Stimulated activated CD8-positive, alpha-beta memory T cell treated with anti-CD3 and anti-CD28 coated beads, Interleukin-12 subunit alpha, Interleukin-12 subunit beta, amount 100 ng/mL, for 24 hours (primary cell): Measurements from ENCODE around the gene OSBPL9.
"Not testable (repeated sequence)": the region's sequence is repeated elsewhere in the genome, so short reads cannot be mapped to it uniquely, and the experiment has no call there.

Source experiments
- DNase-seq: peaks from one replicate; pipeline ENCODE4 v3.0.0-alpha.2; 2020; ENCODE audit errors: extremely low read depth

OSBPL9 gene

GRCh38 chr1:51789342-51789741 is 172.4 kb downstream of the OSBPL9 start:
- no peak for DNase-seq

- DNase-seq = no peak
Observed at GRCh38 chr1:51790385-51790784, 173.5 kb downstream of the OSBPL9 start.

- DNase-seq = no peak
Observed at GRCh38 chr1:51791888-51792287, 175.0 kb downstream of the OSBPL9 start.

- DNase-seq = no peak
Observed at GRCh38 chr1:51792864-51793263, 176.0 kb downstream of the OSBPL9 start.

GRCh38 chr1:51794260-51794659 is 177.4 kb downstream of the OSBPL9 start:
- no peak for DNase-seq

GRCh38 chr1:51794868-51795267 is 178.0 kb downstream of the OSBPL9 start:
- DNase-seq = no peak

GRCh38 chr1:51799372-51799771 is 182.5 kb downstream of the OSBPL9 start:
- DNase-seq = no peak

- no peak for DNase-seq
Observed at GRCh38 chr1:51814513-51814912, 197.6 kb downstream of the OSBPL9 start.

GRCh38 chr1:51818487-51818886 is 201.6 kb downstream of the OSBPL9 start:
- no peak for DNase-seq

- DNase-seq = not testable (repeated sequence)
Observed at GRCh38 chr1:51819021-51819420, 202.1 kb downstream of the OSBPL9 start.

GRCh38 chr1:51819810-51820209 is 202.9 kb downstream of the OSBPL9 start:
- DNase-seq = no peak

- DNase-seq = no peak
Observed at GRCh38 chr1:51829058-51829457, 212.2 kb downstream of the OSBPL9 start.

GRCh38 chr1:51833700-51834099 is 216.8 kb downstream of the OSBPL9 start:
- DNase-seq = no peak

- no peak for DNase-seq
Observed at GRCh38 chr1:51837243-51837642, 220.4 kb downstream of the OSBPL9 start.
